ENCODE data around the gene APBB2.

APBB2 gene

DNA sequence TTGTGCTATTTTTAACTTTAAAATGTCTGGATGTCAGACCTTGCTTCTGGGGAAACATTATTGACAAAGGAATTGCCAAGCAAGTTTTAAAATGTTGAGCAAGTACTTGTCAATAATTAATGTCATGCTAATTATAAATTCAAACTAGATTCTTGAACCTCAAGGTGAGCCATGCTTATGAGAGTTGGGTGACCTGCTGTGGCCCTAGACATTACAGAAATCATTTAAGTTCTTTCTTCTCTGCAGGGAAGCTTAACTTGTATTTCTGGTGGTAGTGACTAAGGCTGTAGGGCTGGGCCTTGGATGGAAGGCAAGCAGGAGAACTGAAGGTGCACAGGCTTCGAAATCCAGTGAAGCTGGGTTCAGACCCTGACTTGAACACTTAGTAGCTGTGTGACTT is 27.6 kb upstream of the APBB2 start:
- no peak overlapping the region for H3K27ac ChIP-seq
- H3K4me2 ChIP-seq = no peak overlapping the region
- no peak for TF ChIP-seq Cebpa-rat (IDR thresholded peaks at IDR 0.05)
- no peaks in the 10 kb centered on the region for H3K36me3 ChIP-seq
- H3K4me1 ChIP-seq = no peaks in the 10 kb centered on the region
- no peak overlapping the region for H3K4me3 ChIP-seq
- H4K20me1 ChIP-seq = no peaks in the 10 kb centered on the region
- 0 out of 2 replicates have a peak, but pooled peaks cover 10% of the 10 kb centered on the region for H3K9me3 ChIP-seq
- no peaks in the 10 kb centered on the region for H3K27me3 ChIP-seq
- no peak overlapping the region for H3K9ac ChIP-seq

DNA sequence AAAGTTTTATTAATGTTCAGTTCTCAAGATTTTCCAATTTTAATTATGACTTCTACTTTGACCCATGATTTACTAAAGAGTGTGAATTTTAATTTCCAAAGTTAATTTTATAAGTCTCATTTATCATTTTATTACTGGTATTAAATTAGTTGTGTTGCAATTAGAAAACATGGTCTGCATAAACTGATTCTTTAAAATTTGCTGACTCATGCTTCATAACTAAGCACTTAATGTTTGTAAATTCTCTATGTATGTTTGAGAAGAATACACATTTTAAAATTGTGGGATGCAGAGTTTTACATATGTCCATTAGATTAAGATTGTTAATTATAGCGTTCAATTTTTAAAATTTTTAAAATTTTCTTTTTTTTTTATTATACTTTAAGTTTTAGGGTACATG is 22.2 kb upstream of the APBB2 start:
- Histone ChIP-seq H3K9ac (no peak overlapping the region), H3K27me3 (no peaks in the 10 kb centered on the region), H3K4me1 (no peaks in the 10 kb centered on the region), H3K27ac (no peak overlapping the region), H4K20me1 (no peaks in the 10 kb centered on the region), H3K36me3 (no peaks in the 10 kb centered on the region), H3K4me3 (no peak overlapping the region), H3K4me2 (no peak overlapping the region), H3K9me3 (0 out of 2 replicates have a peak, but pooled peaks cover 10% of the 10 kb centered on the region)
- no peak for TF ChIP-seq Cebpa-rat (IDR thresholded peaks at IDR 0.05)

DNA sequence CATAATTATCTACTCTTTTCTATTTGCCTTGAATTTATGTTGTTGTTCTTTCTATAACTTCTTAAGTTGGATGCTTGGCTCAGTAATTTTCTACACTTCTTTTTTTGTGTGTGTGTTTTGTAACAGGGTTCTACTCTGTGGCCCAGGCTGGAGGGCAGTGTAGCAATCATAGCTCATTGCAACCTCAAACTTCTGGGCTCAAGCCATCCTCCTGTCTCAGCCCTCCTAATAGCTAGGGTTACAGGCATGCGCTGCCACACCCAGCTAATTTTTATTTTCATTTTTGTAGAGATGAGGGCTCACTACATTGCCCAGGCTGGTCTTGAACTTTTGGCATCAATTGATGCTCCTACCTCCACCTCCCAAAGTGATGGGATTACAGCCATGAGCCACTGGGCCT is 21.7 kb upstream of the APBB2 start:
- H3K36me3 ChIP-seq = no peaks in the 10 kb centered on the region
- no peaks in the 10 kb centered on the region for H3K4me1 ChIP-seq
- no peak overlapping the region for H3K4me3 ChIP-seq
- no peak for TF ChIP-seq Cebpa-rat (IDR thresholded peaks at IDR 0.05)
- no peak overlapping the region for H3K27ac ChIP-seq
- H3K27me3 ChIP-seq = no peaks in the 10 kb centered on the region
- no peak overlapping the region for H3K4me2 ChIP-seq
- no peak overlapping the region for H3K9ac ChIP-seq
- H4K20me1 ChIP-seq = no peaks in the 10 kb centered on the region
- H3K9me3 ChIP-seq = 0 out of 2 replicates have a peak, but pooled peaks cover 10% of the 10 kb centered on the region

DNA sequence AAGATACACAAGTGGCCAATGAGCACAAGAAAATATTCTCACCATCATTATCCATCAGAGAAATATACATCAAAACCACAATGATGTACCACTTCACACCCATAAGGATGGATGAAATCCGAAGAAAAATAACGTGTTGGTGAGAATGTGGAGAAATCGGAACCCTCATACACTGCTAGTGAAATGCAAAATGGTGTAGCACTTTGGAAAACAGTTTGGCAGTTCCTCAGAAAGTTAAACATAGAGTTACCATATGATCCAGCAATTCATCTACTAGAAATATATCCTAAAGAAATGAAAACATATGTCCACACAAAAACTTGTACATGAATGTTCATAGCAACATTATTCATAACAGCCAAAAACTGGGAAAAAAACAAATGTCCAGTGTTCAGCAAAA is 18.5 kb upstream of the APBB2 start:
- no peaks in the 10 kb centered on the region for H4K20me1 ChIP-seq
- no peaks in the 10 kb centered on the region for H3K36me3 ChIP-seq
- no peak for TF ChIP-seq Cebpa-rat (IDR thresholded peaks at IDR 0.05)
- no peak overlapping the region for H3K4me2 ChIP-seq
- H3K4me1 ChIP-seq = no peaks in the 10 kb centered on the region
- no peak overlapping the region for H3K27ac ChIP-seq
- no peak overlapping the region for H3K9ac ChIP-seq
- H3K27me3 ChIP-seq = no peaks in the 10 kb centered on the region
- H3K4me3 ChIP-seq = no peak overlapping the region
- H3K9me3 ChIP-seq = 0 out of 2 replicates have a peak, but pooled peaks cover 5% of the 10 kb centered on the region

DNA sequence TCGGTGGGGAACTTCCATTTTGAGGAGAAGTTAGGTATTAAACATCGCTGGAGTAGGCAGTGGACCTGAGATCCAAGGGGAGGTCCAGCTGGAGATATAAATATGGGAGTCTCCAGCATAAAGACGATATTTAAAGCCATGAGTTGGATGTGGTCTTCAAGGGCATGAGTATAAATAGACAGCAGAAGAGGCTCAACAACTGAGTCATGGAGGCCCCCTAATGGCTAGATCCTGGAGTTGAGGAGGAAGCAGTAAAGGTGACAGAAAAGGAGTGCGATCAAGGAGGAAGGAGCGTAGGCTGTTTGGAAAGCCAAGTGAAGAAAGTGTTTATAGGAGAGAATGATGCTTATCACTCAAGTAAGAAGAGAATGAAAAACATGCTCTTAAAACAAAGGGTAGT is 18.1 kb upstream of the APBB2 start:
- 0 out of 2 replicates have a peak, but pooled peaks cover under 1% of the 10 kb centered on the region for H3K9me3 ChIP-seq
- H3K4me1 ChIP-seq = no peaks in the 10 kb centered on the region
- H3K4me2 ChIP-seq = no peak overlapping the region
- no peaks in the 10 kb centered on the region for H3K36me3 ChIP-seq
- no peaks in the 10 kb centered on the region for H3K27me3 ChIP-seq
- no peak for TF ChIP-seq Cebpa-rat (IDR thresholded peaks at IDR 0.05)
- no peak overlapping the region for H3K4me3 ChIP-seq
- no peak overlapping the region for H3K27ac ChIP-seq
- no peak overlapping the region for H3K9ac ChIP-seq
- no peaks in the 10 kb centered on the region for H4K20me1 ChIP-seq

DNA sequence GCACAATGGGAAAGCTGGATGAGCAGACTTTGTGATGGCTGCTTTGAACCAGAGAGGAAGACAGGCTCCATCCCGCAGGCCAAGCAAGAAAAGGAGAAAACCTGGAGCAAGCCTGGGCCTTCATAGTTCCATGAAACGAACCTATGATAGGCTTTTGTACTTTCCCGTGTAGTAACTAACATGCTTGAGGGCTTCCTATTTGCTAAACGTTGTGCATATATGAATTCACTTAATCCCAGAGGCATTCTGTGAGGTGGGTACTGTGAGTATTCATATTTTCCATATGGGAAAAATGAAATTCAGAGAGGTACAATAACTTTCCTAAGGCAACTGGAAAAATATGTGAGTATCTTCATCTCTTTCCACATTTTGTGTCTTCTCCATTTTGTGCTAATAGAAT is 13.6 kb upstream of the APBB2 start:
- Histone ChIP-seq H3K36me3 (no peaks in the 10 kb centered on the region), H3K4me1 (no peaks in the 10 kb centered on the region), H3K9me3 (no peaks in the 10 kb centered on the region), H3K4me3 (no peak overlapping the region), H4K20me1 (no peaks in the 10 kb centered on the region), H3K4me2 (no peak overlapping the region), H3K27ac (no peak overlapping the region), H3K27me3 (no peaks in the 10 kb centered on the region), H3K9ac (no peak overlapping the region)
- no peak for TF ChIP-seq Cebpa-rat (IDR thresholded peaks at IDR 0.05)

DNA sequence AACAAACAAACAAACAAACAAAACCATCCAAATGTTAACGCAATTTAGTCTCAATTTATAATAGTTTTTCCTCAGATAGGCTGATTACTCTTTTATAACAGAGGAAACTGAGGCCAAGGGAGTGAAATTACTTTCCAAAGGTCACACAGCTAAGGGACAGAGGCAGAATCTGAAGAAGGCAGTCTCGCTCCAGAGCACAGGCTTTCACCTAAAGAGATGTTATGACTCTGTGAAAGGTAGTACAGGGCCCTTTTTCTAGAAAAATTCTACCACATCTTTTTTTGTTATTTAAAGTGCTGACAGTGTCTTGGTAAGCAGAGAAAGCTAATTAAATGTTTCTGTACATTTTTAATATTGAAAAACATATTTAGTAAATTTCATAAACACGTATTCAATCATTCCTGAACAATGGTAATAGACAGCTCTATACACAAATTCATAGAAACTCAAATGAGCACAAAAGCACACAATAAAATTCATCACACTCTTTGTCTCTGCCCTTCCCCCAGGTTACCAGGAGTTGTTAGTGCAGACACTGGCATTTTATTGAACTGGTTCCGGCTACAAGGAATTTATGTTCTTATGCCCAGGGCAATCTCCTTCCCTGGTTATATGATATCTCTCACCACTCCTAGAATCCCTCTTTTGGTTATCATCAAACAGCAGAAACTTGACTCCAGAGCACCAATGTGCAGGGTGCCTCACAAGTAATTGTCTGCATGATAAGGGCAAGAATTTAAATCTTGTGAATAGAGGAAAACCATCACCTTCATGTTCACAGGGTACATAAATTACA is 7.7 kb upstream of the APBB2 start:
- no peak for TF ChIP-seq Cebpa-rat (IDR thresholded peaks at IDR 0.05)
- H3K27me3 ChIP-seq = no peaks in the 10 kb centered on the region
- no peaks in the 10 kb centered on the region for H4K20me1 ChIP-seq
- no peak overlapping the region for H3K27ac ChIP-seq
- no peak overlapping the region for H3K4me3 ChIP-seq
- no peak overlapping the region for H3K4me2 ChIP-seq
- peaks cover 2% of the 10 kb centered on the region for H3K4me1 ChIP-seq
- H3K36me3 ChIP-seq = no peaks in the 10 kb centered on the region
- no peak overlapping the region for H3K9ac ChIP-seq
- no peaks in the 10 kb centered on the region for H3K9me3 ChIP-seq

DNA sequence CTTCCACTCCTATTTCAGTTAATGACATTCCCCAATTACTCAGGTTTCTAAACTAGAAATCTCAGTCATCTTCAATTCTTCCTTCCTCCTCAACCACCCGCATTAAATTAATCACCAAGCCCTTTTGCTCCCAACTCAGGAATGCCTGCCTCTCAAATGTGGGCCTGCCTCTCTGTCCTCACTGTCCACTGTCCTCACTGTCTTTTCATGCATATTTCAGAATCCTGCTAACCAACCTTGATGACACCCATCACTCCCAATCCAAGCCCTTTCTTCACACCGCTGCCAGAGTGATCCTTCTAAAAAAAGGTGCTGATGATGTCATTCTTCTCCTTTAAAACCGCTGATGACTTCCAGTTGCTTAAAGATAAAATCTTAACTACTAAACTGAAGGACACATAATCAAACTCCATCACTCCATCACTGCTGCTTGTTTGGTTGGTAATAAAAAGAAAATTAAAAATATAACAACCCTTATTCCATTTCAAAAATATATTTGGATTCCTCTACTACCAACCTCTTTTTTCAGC is 5.1 kb upstream of the APBB2 start:
- TF ChIP-seq Cebpa-rat (IDR thresholded peaks at IDR 0.05) = no peak
- no peaks in the 10 kb centered on the region for H3K9me3 ChIP-seq
- peaks cover 22% of the 10 kb centered on the region for H3K4me1 ChIP-seq
- no peaks in the 10 kb centered on the region for H4K20me1 ChIP-seq
- no peak overlapping the region for H3K27ac ChIP-seq
- H3K9ac ChIP-seq = no peak overlapping the region
- no peak overlapping the region for H3K4me2 ChIP-seq
- no peaks in the 10 kb centered on the region for H3K27me3 ChIP-seq
- H3K4me3 ChIP-seq = no peak overlapping the region
- H3K36me3 ChIP-seq = no peaks in the 10 kb centered on the region

DNA sequence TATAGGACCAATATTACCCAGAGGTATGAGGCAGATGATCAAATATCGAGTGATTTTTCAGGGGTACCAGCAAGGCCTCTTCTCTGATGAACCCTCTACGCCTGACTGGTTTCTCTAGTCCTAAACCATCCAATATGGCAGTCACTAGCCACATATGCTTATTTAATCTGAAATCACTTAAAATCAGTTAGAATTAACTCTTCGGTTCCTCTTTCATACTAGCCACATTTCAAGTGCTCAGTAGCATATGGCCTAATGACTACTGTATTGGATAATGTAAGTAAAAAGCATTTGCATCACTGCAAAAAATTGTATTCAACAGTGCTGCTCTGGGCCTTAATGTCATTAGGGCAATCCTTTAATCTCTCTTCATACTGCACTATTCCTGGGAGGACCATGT is 4.4 kb upstream of the APBB2 start:
- H3K9ac ChIP-seq = no peak overlapping the region
- no peak overlapping the region for H3K4me3 ChIP-seq
- H3K4me2 ChIP-seq = no peak overlapping the region
- peaks cover 22% of the 10 kb centered on the region for H3K4me1 ChIP-seq
- no peaks in the 10 kb centered on the region for H3K9me3 ChIP-seq
- H3K36me3 ChIP-seq = no peaks in the 10 kb centered on the region
- peaks cover 4% of the 10 kb centered on the region for H3K27me3 ChIP-seq
- peaks cover under 1% of the 10 kb centered on the region; the same call in 1 of the 2 replicates for H4K20me1 ChIP-seq
- no peak for TF ChIP-seq Cebpa-rat (IDR thresholded peaks at IDR 0.05)
- no peak overlapping the region for H3K27ac ChIP-seq

DNA sequence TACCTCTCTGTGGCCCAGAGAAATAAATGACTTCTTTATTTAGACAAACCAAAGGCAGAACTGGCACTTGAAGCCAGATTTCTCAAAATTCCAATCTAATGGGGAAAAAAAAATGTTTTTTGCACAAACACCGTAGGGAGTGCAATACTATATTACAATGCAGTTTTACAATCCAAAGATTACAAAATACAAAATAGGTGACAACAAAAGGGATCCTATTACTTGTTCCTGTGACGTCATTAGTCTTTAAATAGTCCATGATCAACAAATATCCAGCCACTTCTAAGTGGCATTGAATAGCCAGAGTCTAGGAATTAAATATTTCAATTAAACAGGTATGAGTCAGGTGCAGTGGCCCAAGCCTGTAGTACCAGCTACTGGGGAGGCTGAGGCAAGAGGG is 3.0 kb upstream of the APBB2 start:
- no peaks in the 10 kb centered on the region for H3K9me3 ChIP-seq
- H3K4me1 ChIP-seq = peaks cover 34% of the 10 kb centered on the region
- peaks cover 13% of the 10 kb centered on the region for H4K20me1 ChIP-seq
- no peak overlapping the region for H3K4me3 ChIP-seq
- peak overlapping the region; percentile 89 for H3K4me2 ChIP-seq
- H3K36me3 ChIP-seq = no peaks in the 10 kb centered on the region
- H3K27me3 ChIP-seq = peaks cover 17% of the 10 kb centered on the region
- H3K27ac ChIP-seq = no peak overlapping the region
- TF ChIP-seq Cebpa-rat (IDR thresholded peaks at IDR 0.05) = no peak
- H3K9ac ChIP-seq = no peak overlapping the region
